ENCODE results near the gene SGO2.

SGO2 gene

GRCh38 chr2:200586644-200586975, 60.6 kb downstream of the SGO2 start:
- ATAC-seq: no peak
- TF ChIP-seq CSDC2 (CRISPR knock-in tag; IDR thresholded peaks at IDR 0.05) (no peak), OSR1 (CRISPR knock-in tag; IDR thresholded peaks at IDR 0.05) (no peak), ZNF8 (CRISPR knock-in tag; IDR thresholded peaks at IDR 0.05) (no peak), ZNF565 (CRISPR knock-in tag; conservative IDR thresholded peaks at IDR 0.05; ENCODE audit: low read depth) (no peak), RARB (CRISPR knock-in tag; IDR thresholded peaks at IDR 0.05) (no peak), CREB5 (CRISPR knock-in tag; IDR thresholded peaks at IDR 0.05; ENCODE audit: low read depth) (no peak), BACH2 (CRISPR knock-in tag; IDR thresholded peaks at IDR 0.05; ENCODE audit: borderline replicate concordance) (no peak), SNAI2 (CRISPR knock-in tag; IDR thresholded peaks at IDR 0.05) (no peak), ESRRG (CRISPR knock-in tag; IDR thresholded peaks at IDR 0.05) (no peak), TOX (CRISPR knock-in tag; IDR thresholded peaks at IDR 0.05; ENCODE audit: borderline replicate concordance) (no peak)

- TF ChIP-seq TOX (CRISPR knock-in tag; IDR thresholded peaks at IDR 0.05; ENCODE audit: borderline replicate concordance): no peak
- no peak for TF ChIP-seq ZNF565 (CRISPR knock-in tag; conservative IDR thresholded peaks at IDR 0.05; ENCODE audit: low read depth)
- no peak for TF ChIP-seq ZNF70 (CRISPR knock-in tag; IDR thresholded peaks at IDR 0.05)
- TF ChIP-seq ZFP3 (CRISPR knock-in tag; IDR thresholded peaks at IDR 0.05): no peak
- no peak for TF ChIP-seq ZC3H10 (CRISPR knock-in tag; IDR thresholded peaks at IDR 0.05)
- TF ChIP-seq PATZ1 (CRISPR knock-in tag; IDR thresholded peaks at IDR 0.05; ENCODE audit: borderline replicate concordance): no peak
- no peak for TF ChIP-seq CSDC2 (CRISPR knock-in tag; IDR thresholded peaks at IDR 0.05)
- TF ChIP-seq SNAI2 (CRISPR knock-in tag; IDR thresholded peaks at IDR 0.05): no peak
- TF ChIP-seq ARNTL (CRISPR knock-in tag; IDR thresholded peaks at IDR 0.05; ENCODE audit: borderline replicate concordance, low read depth): no peak
- no peak for TF ChIP-seq TSHZ2 (CRISPR knock-in tag; IDR thresholded peaks at IDR 0.05)
- no peak for TF ChIP-seq BACH2 (CRISPR knock-in tag; IDR thresholded peaks at IDR 0.05; ENCODE audit: borderline replicate concordance)
- ATAC-seq: no peak
These were observed 61.1 kb downstream of the SGO2 start for GRCh38 chr2:200587007-200587616.

GRCh38 chr2:200588076-200588678, 62.2 kb downstream of the SGO2 start:
- no peak for ATAC-seq
- TF ChIP-seq CREB5 (CRISPR knock-in tag; IDR thresholded peaks at IDR 0.05; ENCODE audit: low read depth) (no peak), TCF4 (CRISPR knock-in tag; IDR thresholded peaks at IDR 0.05; ENCODE audit: borderline replicate concordance) (no peak), ZFP3 (CRISPR knock-in tag; IDR thresholded peaks at IDR 0.05) (no peak), ISL1 (CRISPR knock-in tag; IDR thresholded peaks at IDR 0.05) (no peak), SNAI2 (CRISPR knock-in tag; IDR thresholded peaks at IDR 0.05) (no peak), ZFP30 (CRISPR knock-in tag; IDR thresholded peaks at IDR 0.05) (no peak), ZNF565 (CRISPR knock-in tag; conservative IDR thresholded peaks at IDR 0.05; ENCODE audit: low read depth) (no peak), ZC3H10 (CRISPR knock-in tag; IDR thresholded peaks at IDR 0.05) (no peak), CSRNP3 (CRISPR knock-in tag; IDR thresholded peaks at IDR 0.05) (no peak), BACH2 (CRISPR knock-in tag; IDR thresholded peaks at IDR 0.05; ENCODE audit: borderline replicate concordance) (no peak), PPARA (CRISPR knock-in tag; IDR thresholded peaks at IDR 0.05; ENCODE audit: borderline replicate concordance) (no peak), TSHZ2 (CRISPR knock-in tag; IDR thresholded peaks at IDR 0.05) (no peak), TOX (CRISPR knock-in tag; IDR thresholded peaks at IDR 0.05; ENCODE audit: borderline replicate concordance) (no peak)

Data from SK-N-SH treated with all-trans-retinoic acid at 6 μM for 48 hours (cell line).